ENCODE measurements around the gene ADORA2B. TPM values are rescaled to one million over a fixed set of nuclear protein-coding genes. Genes with fewer than 3 reads are reported as not detected.
A peak's percentile ranks its signal among the peaks of the same experiment; 100 is the strongest.

Gene ADORA2B
- total RNA-seq (2021; fragmentation: NEBNext Ultra II Directional; extraction: Animal tissue kit (Norgen Biotek cat#: 25700)): 2.6 and 3.3 TPM in 2 replicates
- 6.9 and 8.2 TPM in 2 replicates for polyA plus RNA-seq (2011; rRNA removed)
- 4.8 TPM for polyA plus RNA-seq (2011; cell fraction: cytosol; rRNA removed)
- polyA plus RNA-seq (2011; cell fraction: nucleus; rRNA removed): 4.8 TPM
- 4.1 to 5.4 TPM (median 4.3 TPM) in 4 replicates for polyA plus RNA-seq (2012, experiment 1 of 2)
- polyA plus RNA-seq (2012, experiment 2 of 2): 3.7 TPM
- 1.9 TPM for polyA plus RNA-seq (2013, experiment 1 of 2)
- 2.3 TPM for polyA plus RNA-seq (2013, experiment 2 of 2)
- 6.0 TPM in 2 replicates for polyA minus RNA-seq (2011; rRNA and poly(A)+ RNA removed)
- 3.7 TPM for polyA minus RNA-seq (2011; cell fraction: cytosol; rRNA and poly(A)+ RNA removed)
- polyA minus RNA-seq (2011; cell fraction: nucleus; rRNA and poly(A)+ RNA removed): 7.1 TPM
- long read RNA-seq, experiment 1, partial matches to known transcripts: 0 of 5 reads
- long read RNA-seq, experiment 1, other reads (novel, unspliced or antisense): 0 of 5 reads
- long read RNA-seq, experiment 2, partial matches to known transcripts: 0 of 2 reads
- long read RNA-seq, experiment 2, other reads (novel, unspliced or antisense): 0 of 2 reads

DNA sequence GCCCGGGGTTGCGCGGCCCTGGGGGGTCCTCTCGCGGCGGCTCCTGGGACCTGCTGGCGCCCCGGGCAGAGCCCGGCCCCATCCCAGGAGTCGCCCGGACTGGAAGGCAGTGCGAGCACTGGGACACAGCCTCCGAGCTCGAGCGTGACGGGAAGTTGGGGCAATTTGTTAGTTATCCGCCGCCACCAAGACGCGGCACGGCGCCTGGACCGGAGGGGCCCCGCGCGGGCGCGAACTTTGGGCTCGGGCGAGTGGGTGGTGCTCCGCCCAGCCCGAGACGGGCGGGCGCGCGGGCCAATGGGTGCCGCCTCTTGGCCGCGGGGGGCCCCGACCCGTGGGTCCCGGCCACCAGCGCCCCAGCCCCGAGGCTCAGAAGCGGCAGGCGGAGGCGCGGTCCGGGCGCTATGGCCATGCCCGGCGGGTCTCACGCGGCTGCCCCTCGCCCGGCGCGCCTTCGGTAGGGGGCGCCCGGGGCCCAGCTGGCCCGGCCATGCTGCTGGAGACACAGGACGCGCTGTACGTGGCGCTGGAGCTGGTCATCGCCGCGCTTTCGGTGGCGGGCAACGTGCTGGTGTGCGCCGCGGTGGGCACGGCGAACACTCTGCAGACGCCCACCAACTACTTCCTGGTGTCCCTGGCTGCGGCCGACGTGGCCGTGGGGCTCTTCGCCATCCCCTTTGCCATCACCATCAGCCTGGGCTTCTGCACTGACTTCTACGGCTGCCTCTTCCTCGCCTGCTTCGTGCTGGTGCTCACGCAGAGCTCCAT, at the start of gene ADORA2B:
ADORA2B (plus strand) TSS at position 372 of the 768 bp plus-strand sequence; CDS start at position 491, 119 bp downstream.
- H3K27me3 ChIP-seq (replicated peaks in 1 of 4; ENCODE audit: control insufficient read depth in 3 of 4, extremely low read depth in 1 of 4, insufficient read depth in 3 of 4, low read length in 3 of 4): peaks cover 10 to 41% (median 35%) of the 10 kb centered on the region in 4 experiments
- no peak within 1 kb of the TSS for H3K27ac ChIP-seq (ENCODE audit: low read depth, low read length)
- TF ChIP-seq CHD2 (IDR thresholded peaks at IDR 0.05; ENCODE audit: low read length) (no peak), MAFK (IDR thresholded peaks at IDR 0.05; ENCODE audit: low read depth, low read length) (no peak), BCL11A (IDR thresholded peaks at IDR 0.05; ENCODE audit: low read depth in 2 of 2, low read length in 2 of 2) (no peak), JUND (IDR thresholded peaks at IDR 0.05; ENCODE audit: low read length) (no peak), SIN3A (conservative IDR thresholded peaks at IDR 0.05 in 1 of 2, IDR thresholded peaks at IDR 0.05 in 1 of 2; ENCODE audit: low read depth in 1 of 2, low read length in 2 of 2) (no peak), ZNF274 (IDR thresholded peaks at IDR 0.05; ENCODE audit: borderline replicate concordance, extremely low read depth, low read length) (no peak)

More for the DNA sequence above, at the start of gene ADORA2B:
- Histone ChIP-seq H3K4me3 (ENCODE audit: extremely low read depth in 1 of 4, insufficient read depth in 2 of 4, low read depth in 3 of 4, low read length in 4 of 4) (peak within 1 kb of the TSS; percentile 35 to 66 (median 62)), H3K9ac (replicated peaks in 1 of 4; ENCODE audit: extremely low read depth in 1 of 4, low read depth in 3 of 4, low read length in 3 of 4) (peak within 1 kb of the TSS in 2 of 4 experiments; percentile 0 to 47; a peak in 2 of 7 replicates), H3K56ac (replicated peaks; ENCODE audit: insufficient read length, low read depth, low read length) (peak within 1 kb of the TSS; percentile 52), H2AFZ (ENCODE audit: low read length) (peak within 1 kb of the TSS; percentile 98), H3K4me1 (replicated peaks in 1 of 4; ENCODE audit: control insufficient read depth in 3 of 4, insufficient read depth in 4 of 4, low read length in 3 of 4) (peaks cover 5 to 17% (median 5%) of the 10 kb centered on the region in 4 experiments; a peak in 6 of 7 replicates), H2BK12ac (ENCODE audit: low read depth, low read length) (peak within 1 kb of the TSS; percentile 99; the same call in 1 of the 2 replicates), H3K23ac (ENCODE audit: insufficient read length) (no peak within 1 kb of the TSS), H2BK120ac (replicated peaks; ENCODE audit: low read depth, low read length) (no peak within 1 kb of the TSS), H2AK5ac (ENCODE audit: low read depth, low read length) (peak within 1 kb of the TSS; percentile 65; the same call in 1 of the 2 replicates), H4K20me1 (replicated peaks in 1 of 2; ENCODE audit: control insufficient read depth in 1 of 2, insufficient read depth in 2 of 2, low read length in 2 of 2) (no peaks in the 10 kb centered on the region), H3K18ac (ENCODE audit: extremely low read depth, low read length) (peak within 1 kb of the TSS; percentile 97), H2BK15ac (ENCODE audit: low read length) (peak within 1 kb of the TSS; percentile 99; the same call in 1 of the 2 replicates), H3K14ac (ENCODE audit: insufficient read length) (peak within 1 kb of the TSS; percentile 88), H3K36me3 (ENCODE audit: control insufficient read depth in 2 of 4, insufficient read depth in 4 of 4, low read length in 3 of 4) (no peaks in the 10 kb centered on the region), H4K5ac (ENCODE audit: insufficient read length, low read depth, low read length) (no peak within 1 kb of the TSS), H3K79me1 (ENCODE audit: low read depth, low read length) (no peaks in the 10 kb centered on the region), H4K91ac (replicated peaks; ENCODE audit: insufficient read length, low read length) (peak within 1 kb of the TSS; percentile 100), H2BK5ac (ENCODE audit: low read depth, low read length) (no peak within 1 kb of the TSS), H4K8ac (ENCODE audit: extremely low read depth, insufficient read depth, low read length) (peak within 1 kb of the TSS; percentile 84), H3K23me2 (ENCODE audit: low read depth, low read length) (peaks cover 14% of the 10 kb centered on the region), H3K79me2 (ENCODE audit: control insufficient read depth in 1 of 2, insufficient read depth in 2 of 2, low read length in 2 of 2) (no peaks in the 10 kb centered on the region), H3K4ac (replicated peaks; ENCODE audit: insufficient read length, low read depth, low read length) (peak within 1 kb of the TSS; percentile 81), H2BK20ac (ENCODE audit: low read length) (peak within 1 kb of the TSS; percentile 93; the same call in 1 of the 2 replicates), H3K9me3 (ENCODE audit: insufficient read depth in 2 of 2, low read depth in 1 of 2, low read length in 1 of 2) (no peaks in the 10 kb centered on the region), H3K4me2 (ENCODE audit: insufficient read depth in 1 of 2, low read depth in 2 of 2, low read length in 2 of 2) (peak within 1 kb of the TSS; percentile 59 to 100)
- CTCF ChIA-PET (ENCODE audit: partially characterized antibody): interaction anchor here (1.0 to 3.3 kb wide), 19 partner anchors 10 to 64 kb away, joined by 3 to 38 read pairs (median 5); partner anchors contain the start of genes TTC19 and ZSWIM7
- FAIRE-seq (no peak), DNase-seq (ENCODE audit: low read depth in 1 of 2, low spot score in 2 of 2) (peak in 1 of 2 experiments; percentile 86)
- WGBS, 2 experiments (ENCODE audit: extremely low coverage in 1 of 2, insufficient coverage in 1 of 2, insufficient read length in 1 of 2, insufficient replicate concordance in 2 of 2, low coverage in 1 of 2, low lambda C conversion rate in 2 of 2, missing lambda C conversion rate in 1 of 2): 3% methylated on average over 51 of the region's 88 CpGs; no CpG with 5 or more reads in 1 of the 2 experiments
- POLR2A ChIA-PET (ENCODE audit: partially characterized antibody): interaction anchor here (0.7 to 3.5 kb wide), 9 partner anchors 10 to 89 kb away, joined by 3 to 41 read pairs (median 5); partner anchors contain the start of genes TTC19 and ZSWIM7
